ENCODE measurements around the gene PPM1F.

PPM1F gene

GRCh38 chr22:21978564-21979386 lies 26.1 kb upstream of the PPM1F start:
- Histone ChIP-seq H3K27me3 (ENCODE audit: insufficient read depth, low read depth) (no peaks in the 10 kb centered on the region), H3K36me3 (ENCODE audit: insufficient read depth) (no peaks in the 10 kb centered on the region), H3K4me3 (IDR thresholded peaks at IDR 0.05; ENCODE audit: insufficient read depth, low read depth, low read length) (no peak overlapping the region), H4K20me1 (ENCODE audit: insufficient read depth) (no peaks in the 10 kb centered on the region), H3K79me2 (ENCODE audit: insufficient read depth, low read depth) (peaks cover 16% of the 10 kb centered on the region), H3K9ac (no peak overlapping the region), H3K4me1 (ENCODE audit: low read depth, poor library complexity, severe bottlenecking) (peaks cover 7% of the 10 kb centered on the region), H2AFZ (ENCODE audit: low read depth) (no peak overlapping the region), H3K4me2 (no peak overlapping the region), H3K27ac (no peak overlapping the region)
- TF ChIP-seq CTCF (conservative IDR thresholded peaks at IDR 0.05; ENCODE audit: low read depth, low read length), result no peak

GRCh38 chr22:21977814-21978213 lies 25.2 kb upstream of the PPM1F start:
- Histone ChIP-seq H3K4me2 (no peak overlapping the region), H3K27me3 (ENCODE audit: insufficient read depth, low read depth) (no peaks in the 10 kb centered on the region), H3K36me3 (ENCODE audit: insufficient read depth) (no peaks in the 10 kb centered on the region), H3K27ac (no peak overlapping the region), H3K79me2 (ENCODE audit: insufficient read depth, low read depth) (peaks cover 16% of the 10 kb centered on the region), H2AFZ (ENCODE audit: low read depth) (no peak overlapping the region), H4K20me1 (ENCODE audit: insufficient read depth) (no peaks in the 10 kb centered on the region), H3K4me1 (ENCODE audit: low read depth, poor library complexity, severe bottlenecking) (peaks cover 7% of the 10 kb centered on the region), H3K4me3 (IDR thresholded peaks at IDR 0.05; ENCODE audit: insufficient read depth, low read depth, low read length) (no peak overlapping the region), H3K9ac (no peak overlapping the region)
- no peak for TF ChIP-seq CTCF (conservative IDR thresholded peaks at IDR 0.05; ENCODE audit: low read depth, low read length)

- Histone ChIP-seq H3K9ac (no peak overlapping the region), H2AFZ (ENCODE audit: low read depth) (no peak overlapping the region), H3K36me3 (ENCODE audit: insufficient read depth) (no peaks in the 10 kb centered on the region), H3K4me2 (no peak overlapping the region), H4K20me1 (ENCODE audit: insufficient read depth) (no peaks in the 10 kb centered on the region), H3K4me3 (IDR thresholded peaks at IDR 0.05; ENCODE audit: insufficient read depth, low read depth, low read length) (no peak overlapping the region), H3K4me1 (ENCODE audit: low read depth, poor library complexity, severe bottlenecking) (no peaks in the 10 kb centered on the region), H3K79me2 (ENCODE audit: insufficient read depth, low read depth) (no peaks in the 10 kb centered on the region), H3K27ac (no peak overlapping the region), H3K27me3 (ENCODE audit: insufficient read depth, low read depth) (no peaks in the 10 kb centered on the region)
- no peak for TF ChIP-seq CTCF (conservative IDR thresholded peaks at IDR 0.05; ENCODE audit: low read depth, low read length)
Observed at GRCh38 chr22:21975854-21976345, 23.3 kb upstream of the PPM1F start.

GRCh38 chr22:21975273-21975672 lies 22.6 kb upstream of the PPM1F start:
- no peaks in the 10 kb centered on the region for H3K4me1 ChIP-seq (ENCODE audit: low read depth, poor library complexity, severe bottlenecking)
- no peak overlapping the region for H3K4me3 ChIP-seq (IDR thresholded peaks at IDR 0.05; ENCODE audit: insufficient read depth, low read depth, low read length)
- no peaks in the 10 kb centered on the region for H3K79me2 ChIP-seq (ENCODE audit: insufficient read depth, low read depth)
- H2AFZ ChIP-seq (ENCODE audit: low read depth), result no peak overlapping the region
- no peak for TF ChIP-seq CTCF (conservative IDR thresholded peaks at IDR 0.05; ENCODE audit: low read depth, low read length)
- no peaks in the 10 kb centered on the region for H3K27me3 ChIP-seq (ENCODE audit: insufficient read depth, low read depth)
- H3K4me2 ChIP-seq, result no peak overlapping the region
- no peaks in the 10 kb centered on the region for H4K20me1 ChIP-seq (ENCODE audit: insufficient read depth)
- no peaks in the 10 kb centered on the region for H3K36me3 ChIP-seq (ENCODE audit: insufficient read depth)
- H3K9ac ChIP-seq, result no peak overlapping the region
- H3K27ac ChIP-seq, result no peak overlapping the region
